HG03521 (cell line): ENCODE measurements around the gene PSMC1.

Source experiments
- ATAC-seq: cut with Tn5 transposase; IDR thresholded peaks from one replicate; pipeline ENCODE4 v1.9.1; 2021; ENCODE audit warnings: mild to moderate bottlenecking, moderate library complexity; ENCODE audit not compliant: unreplicated experiment

The PSMC1 gene

DNA sequence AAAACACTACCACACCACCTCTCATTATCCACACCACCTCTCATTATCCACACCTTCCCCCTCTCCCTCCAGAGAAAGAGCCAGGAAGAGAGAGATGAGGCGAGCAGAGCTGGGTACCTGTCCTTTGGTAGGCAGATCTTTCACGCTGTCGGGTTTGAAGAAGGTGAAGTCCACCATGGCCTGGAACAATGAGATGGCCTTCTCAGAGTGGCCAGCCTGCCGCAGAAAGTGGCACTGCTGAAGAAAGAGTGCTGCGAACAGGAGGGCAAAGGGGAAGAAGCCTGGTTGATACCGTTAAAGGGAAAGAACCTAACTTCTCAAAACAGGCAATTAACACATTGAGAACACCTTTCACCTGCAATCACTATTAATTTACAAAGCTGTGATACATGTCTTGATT is 44.8 kb downstream of the PSMC1 start:
- no peak for ATAC-seq

GRCh38 chr14:90301668-90302090 is 45.3 kb downstream of the PSMC1 start:
- no peak for ATAC-seq

- no peak for ATAC-seq
These were observed 46.4 kb downstream of the PSMC1 start for GRCh38 chr14:90302529-90303303.

GRCh38 chr14:90303473-90303872 is 47.1 kb downstream of the PSMC1 start:
- ATAC-seq: no peak

DNA sequence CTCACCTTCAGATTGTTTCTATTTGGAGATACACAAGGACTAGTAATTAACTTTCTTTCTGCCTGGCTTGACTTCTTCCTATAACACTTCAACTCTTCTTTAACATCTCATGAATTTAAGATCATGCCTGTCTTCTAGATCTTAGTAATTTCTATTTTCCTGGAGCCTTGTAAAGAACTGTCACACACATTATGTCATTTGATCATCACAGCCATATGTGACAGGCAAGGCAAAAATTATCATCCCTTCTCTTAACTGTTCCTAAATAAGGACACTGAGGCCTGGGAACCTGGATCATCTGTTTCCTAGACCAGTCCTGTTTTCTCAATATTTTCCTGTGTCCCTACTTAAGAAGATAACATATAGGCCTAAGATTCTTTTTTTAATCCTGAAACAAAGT is 48.1 kb downstream of the PSMC1 start:
- no peak for ATAC-seq

- no peak for ATAC-seq
These were observed 48.8 kb downstream of the PSMC1 start for GRCh38 chr14:90305176-90305601.

- ATAC-seq: no peak
These were observed 52.2 kb downstream of the PSMC1 start for GRCh38 chr14:90308561-90308960.

- ATAC-seq: no peak
These were observed 60.9 kb downstream of the PSMC1 start for GRCh38 chr14:90317286-90317685.

- ATAC-seq: no peak
These were observed 61.7 kb downstream of the PSMC1 start for GRCh38 chr14:90318016-90318415.

DNA sequence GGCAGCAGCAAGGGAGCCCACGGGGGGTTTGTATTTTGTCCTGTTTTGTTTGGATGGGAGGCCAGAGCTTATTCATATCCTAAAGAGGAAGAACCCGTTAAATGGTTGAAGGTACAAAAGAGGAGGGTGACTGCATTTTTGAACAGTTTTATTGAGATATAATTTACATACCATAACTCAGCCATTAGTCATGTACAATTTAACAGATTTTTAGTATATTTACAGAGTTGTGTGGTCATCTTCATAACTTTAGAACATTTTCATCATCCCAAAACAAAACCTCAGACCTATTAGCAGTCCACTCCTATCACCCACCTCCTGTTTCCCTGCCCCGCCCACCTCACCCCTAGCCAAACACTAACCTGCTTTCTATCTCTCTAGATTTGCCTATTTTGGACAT is 62.8 kb downstream of the PSMC1 start:
- ATAC-seq: no peak

- ATAC-seq: no peak
These were observed 63.5 kb downstream of the PSMC1 start for GRCh38 chr14:90319634-90320541.

GRCh38 chr14:90321891-90322290 is 65.5 kb downstream of the PSMC1 start:
- no peak for ATAC-seq
